GM11168 (cell line): ENCODE data around the gene SYF2.
"Not testable (repeated sequence)": the region's sequence is repeated elsewhere in the genome, so short reads cannot be mapped to it uniquely, and the experiment has no call there.

Experiments
- in situ Hi-C: fragments of 300-500 bp; cut with MboI; formaldehyde crosslinking; loops from one replicate; pipeline ENCODE4 v1.12.0; 2022; ENCODE audit warnings: low sequenced_read_pairs; ENCODE audit not compliant: unreplicated experiment

The SYF2 gene

DNA sequence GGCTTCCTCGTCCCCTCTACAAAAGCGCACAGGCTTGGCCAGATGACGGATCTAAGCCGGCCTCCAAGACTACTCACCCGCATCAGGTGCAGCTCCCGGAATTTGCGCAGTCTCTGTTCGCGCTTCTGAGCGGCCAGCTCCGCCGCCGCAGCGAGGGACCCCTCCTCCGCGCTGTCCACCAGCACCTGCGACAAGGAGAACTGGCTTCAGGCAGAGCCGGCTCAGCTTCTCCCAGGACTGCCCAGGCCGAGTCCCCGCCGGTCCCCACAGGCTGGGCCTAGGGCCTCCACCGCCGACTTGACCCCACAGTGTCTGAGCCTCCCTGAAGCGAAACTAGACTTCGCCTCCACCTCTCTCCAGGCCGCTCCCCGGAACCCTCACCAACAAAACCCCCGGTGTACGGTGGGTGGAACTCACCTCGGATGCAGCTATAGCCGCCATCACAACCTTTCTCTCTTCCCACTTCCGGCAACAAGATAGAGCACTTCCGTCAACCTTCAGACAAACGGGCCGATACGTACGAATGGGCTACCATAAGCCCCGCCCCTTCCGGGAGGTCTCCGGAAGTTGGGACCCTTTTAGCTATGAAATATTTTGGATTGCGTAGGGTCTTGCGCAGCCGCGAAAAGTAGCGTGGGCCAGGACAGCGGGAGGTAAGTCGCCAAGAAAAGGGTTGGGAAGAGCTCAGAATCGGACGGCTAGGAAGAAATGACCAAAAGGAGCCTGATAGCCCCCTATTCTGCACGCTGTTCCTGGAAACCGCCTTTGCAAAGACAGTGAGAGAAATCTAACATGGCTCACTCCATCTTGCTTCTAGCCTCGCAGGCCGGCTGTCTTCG is at the start of gene SYF2:
SYF2 (minus strand) TSS at position 476 of the 839 bp plus-strand sequence; CDS start at position 441, 35 bp downstream.
- in situ Hi-C loops, result loop anchor here (25.0 kb wide), 1 partner anchor 580 kb away; the partner anchor contains the start of genes MTFR1L and SELENON

DNA sequence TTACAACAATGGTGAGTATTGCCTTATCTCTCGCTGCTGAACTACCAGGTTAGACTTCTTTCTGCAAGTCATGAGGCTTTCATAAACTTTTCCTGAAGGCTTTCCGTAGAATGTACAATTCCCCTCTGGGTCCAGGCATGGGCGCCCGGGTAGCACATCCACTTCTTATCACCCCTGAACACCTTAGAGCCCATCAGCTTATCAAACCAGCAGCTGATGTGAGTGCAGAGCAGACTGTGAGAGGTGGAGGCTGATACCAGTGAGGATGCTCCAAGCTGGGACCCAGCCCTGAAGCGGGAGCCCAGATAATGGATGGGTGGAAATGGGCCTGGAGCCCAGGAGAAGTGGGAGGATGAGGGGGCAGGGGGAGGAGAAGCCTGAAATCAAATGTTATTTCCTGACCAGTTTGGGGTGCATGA is 47.4 kb upstream of the SYF2 start:
- in situ Hi-C loops, result loop anchor here (10.0 kb wide), 1 partner anchor 135 kb away; no protein-coding TSS in a partner anchor

DNA sequence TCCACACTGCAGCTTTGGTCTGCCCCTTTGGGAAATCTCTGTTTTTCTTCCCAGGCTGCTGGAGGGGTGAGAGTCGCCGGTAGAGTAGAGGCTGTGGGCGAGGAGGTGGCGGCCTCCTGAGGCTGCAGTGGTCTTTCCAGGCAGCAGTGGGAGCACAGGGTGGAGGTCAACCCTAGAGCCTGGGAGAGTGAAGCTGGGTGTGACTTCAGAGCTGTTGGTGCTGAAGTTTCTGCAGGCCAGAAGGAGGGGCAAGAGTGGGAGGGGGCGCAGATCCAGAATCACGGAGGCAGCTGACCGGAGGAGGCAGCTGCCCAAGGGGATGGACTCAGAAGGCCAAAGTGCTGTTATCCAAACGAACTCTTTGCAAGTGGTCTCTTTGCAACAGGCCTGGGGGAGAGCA is 46.5 kb upstream of the SYF2 start:
- in situ Hi-C loops, result loop anchor here (10.0 kb wide), 1 partner anchor 136 kb away; no protein-coding TSS in a partner anchor

DNA sequence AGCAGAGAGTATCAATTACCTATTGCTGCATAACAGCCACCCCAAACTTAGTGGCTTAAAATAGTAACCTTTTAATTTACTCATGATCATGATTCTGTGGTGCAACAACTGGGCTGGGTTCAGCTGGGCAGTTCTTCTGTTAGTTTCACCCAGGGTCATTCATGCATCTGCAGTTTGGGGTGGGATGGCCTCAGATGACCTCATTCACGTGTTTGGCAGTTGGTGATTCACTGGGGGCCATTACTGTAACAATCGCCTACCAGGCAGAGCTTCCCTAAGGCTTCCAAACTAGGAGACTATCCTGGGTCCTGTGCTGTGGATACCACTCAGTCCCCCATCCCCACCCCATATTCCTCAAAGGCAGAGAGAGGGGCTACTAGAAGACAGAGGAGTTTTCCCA is 46.1 kb upstream of the SYF2 start:
- in situ Hi-C loops, result loop anchor here (10.0 kb wide), 1 partner anchor 136 kb away; no protein-coding TSS in a partner anchor

DNA sequence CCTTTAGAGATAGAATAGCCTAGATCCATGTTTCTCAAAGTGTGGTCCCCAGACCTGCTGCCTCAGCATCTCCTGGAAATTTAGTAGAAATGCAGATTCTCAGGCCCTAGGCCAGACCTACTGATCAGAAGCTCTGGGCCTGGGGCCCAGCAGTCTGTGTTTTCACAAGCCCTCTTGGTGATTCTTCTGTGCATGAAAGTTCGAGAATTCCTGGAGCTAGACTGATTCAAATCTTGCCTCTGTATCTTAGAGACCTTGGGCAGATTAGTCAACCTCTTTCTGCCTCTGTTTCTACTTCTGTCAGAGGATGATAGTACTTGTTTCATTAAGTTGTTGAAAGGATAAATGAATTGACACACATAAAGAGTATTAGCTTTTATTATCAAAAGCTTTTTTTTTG is 45.0 kb upstream of the SYF2 start:
- in situ Hi-C loops, result loop anchor here (10.0 kb wide), 1 partner anchor 138 kb away; no protein-coding TSS in a partner anchor

DNA sequence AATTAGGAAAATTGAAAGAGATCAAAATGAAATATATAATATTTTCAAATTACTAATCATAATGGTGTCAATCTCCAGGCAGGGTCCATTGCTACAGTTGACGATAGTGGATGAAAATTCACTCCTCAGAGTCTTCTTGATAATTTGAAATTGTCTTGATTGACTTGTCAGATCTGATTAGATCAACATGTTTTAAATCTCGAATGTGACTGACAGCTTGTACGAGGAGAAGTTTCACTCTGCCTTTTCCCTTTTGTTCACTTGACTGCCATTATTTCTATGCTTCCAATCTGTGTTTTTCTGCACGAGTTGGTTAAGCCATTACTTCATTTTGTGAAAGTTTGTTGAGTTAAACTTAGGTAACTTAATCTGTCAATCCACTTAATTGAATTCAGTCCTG is 43.3 kb upstream of the SYF2 start:
- in situ Hi-C loops, result loop anchor here (10.0 kb wide), 1 partner anchor 139 kb away; no protein-coding TSS in a partner anchor

DNA sequence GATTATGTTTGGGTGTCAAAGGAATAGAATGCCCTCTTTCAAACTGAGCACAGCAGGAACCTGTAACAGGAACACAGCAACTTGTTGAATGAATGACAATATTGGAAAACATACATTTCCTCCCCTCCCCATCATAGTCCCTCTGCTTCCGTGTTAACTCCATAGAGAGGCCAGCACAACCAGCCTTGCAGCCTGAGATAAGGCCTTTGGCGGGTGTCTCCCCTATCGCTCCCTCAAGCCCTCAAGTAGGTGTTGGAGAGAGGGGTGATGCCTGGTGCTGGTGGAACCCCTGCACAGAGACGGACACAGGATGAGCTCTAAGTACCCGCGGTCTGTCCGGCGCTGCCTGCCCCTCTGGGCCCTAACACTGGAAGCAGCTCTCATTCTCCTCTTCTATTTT is 39.9 kb upstream of the SYF2 start, which contains the start of gene RHD:
RHD (plus strand) TSS at position 272 of the 400 bp plus-strand sequence; CDS start at position 311, 39 bp downstream.
- in situ Hi-C loops, result loop anchor here (10.0 kb wide), 1 partner anchor 143 kb away; no protein-coding TSS in a partner anchor

DNA sequence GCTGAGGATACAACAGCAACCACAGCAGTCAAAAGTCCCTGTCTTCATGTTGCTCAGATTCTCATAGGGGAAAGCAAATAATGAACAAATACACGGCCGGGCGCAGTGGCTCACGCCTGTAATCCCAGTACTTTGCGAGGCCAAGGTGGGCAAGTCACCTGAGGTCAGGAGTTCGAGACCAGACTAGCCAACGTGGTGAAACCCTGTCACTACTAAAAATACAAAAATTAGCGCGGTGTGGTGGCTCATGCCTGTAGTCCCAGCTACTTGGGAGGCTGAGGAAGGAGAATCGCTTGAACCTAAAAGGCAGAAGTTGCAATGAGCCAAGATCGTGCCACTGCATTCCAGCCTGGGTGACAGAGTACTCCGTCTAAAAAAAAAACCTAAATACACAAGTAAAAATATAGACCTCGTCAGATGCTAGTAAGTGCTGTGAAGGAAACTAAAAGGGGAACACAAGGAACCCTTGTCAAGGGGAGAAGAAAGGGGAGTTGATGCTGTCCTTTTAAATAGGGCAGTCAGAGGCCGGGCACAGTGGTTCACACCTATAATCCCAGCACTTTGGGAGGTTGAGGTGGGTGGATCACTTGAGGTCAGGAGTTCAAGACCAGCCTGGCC is 36.0 kb upstream of the SYF2 start:
- in situ Hi-C loops, result not testable (repeated sequence)

DNA sequence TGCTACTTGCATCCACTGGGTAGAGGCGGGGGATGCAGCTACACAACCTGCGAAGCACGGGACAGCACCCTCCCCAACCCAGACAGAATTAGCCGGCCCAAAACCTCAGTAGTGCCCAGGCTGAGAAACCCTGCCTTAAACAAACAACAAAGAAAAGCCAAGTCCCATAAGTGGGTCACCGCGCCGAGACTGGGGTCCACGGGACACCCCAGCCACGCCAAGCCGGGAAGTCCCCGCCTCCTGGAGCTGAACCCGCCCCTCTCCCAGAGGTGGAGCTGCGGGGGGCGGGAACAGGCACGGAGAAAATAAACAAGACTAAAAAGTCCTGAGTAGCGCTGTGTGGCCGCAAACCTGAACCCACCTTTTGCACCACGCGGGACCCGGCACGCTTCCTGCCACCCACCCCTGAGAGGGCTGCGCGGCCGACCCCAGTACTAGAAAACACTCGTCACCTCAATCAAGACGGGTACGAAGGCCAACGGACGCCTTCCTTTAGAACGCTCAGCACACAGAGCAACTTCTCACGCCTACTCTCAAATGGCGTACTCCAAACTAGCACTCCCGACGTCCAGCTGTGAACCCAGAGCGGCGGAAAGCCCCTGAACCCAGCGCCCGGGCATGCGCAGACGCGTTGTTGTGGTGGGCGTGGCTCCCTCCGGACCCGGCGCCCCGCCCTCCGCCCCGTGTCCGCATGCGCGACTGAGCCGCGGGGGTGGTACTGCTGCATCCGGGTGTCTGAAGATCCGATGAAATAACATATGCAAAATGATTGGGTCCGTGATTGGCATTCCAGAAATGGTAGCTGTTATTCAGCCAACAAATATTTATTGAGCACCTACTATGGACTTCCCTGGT is 35.2 kb upstream of the SYF2 start:
- in situ Hi-C loops, result not testable (repeated sequence)

DNA sequence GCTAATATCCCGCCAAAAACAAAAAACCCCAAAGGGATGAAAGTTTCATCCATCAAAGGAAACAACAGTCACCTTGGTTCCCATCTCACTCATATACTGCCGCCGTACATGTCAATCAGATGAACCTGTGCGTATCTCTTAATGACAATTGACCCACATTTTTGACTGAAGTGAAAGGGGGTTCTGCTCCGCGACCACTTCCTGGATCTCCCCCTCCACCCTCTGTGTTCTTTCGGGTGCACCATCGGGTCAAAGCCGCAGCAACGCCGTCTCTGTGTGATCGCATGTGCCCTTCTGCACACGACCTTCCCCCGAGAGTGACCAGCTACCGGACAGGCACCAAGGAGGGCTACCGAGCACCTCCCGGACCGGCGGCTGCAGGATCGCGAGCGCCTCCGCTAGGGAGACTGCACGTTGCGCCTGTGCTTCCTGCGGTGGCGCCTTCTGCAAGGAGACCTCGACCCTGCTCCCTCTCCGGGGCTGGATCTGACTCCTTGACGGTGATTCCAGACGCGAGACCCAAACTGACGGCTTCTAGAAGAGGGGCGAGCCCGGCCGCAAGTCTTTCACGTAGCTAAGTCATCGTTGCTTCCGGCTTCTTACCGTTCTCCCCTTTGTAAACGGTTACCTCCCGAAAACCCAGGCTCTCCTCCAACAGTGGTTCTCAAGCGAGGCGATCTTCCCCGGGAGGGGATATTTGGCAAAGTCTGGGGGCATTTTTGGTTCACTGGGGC is 34.4 kb upstream of the SYF2 start:
- in situ Hi-C loops, result not testable (repeated sequence)

DNA sequence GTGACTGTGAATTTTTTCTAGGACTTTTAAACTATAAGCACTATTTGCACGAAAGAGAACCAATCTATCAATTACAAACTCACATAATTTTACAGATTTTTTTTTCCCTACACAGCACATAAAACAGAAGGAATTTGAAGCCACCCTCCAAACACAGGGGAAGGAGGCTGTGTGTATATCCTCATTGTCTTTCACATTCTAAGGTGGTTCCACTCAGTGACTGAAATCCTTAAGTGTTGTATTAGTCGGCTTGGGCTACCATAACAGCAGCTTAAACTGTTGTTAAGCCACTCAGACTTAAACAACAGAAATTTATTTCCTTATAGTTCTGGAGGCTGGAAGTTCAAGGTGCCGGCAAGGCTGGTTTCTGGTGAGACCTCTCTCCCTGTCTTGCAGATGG is 28.0 kb upstream of the SYF2 start:
- in situ Hi-C loops, result not testable (repeated sequence)

DNA sequence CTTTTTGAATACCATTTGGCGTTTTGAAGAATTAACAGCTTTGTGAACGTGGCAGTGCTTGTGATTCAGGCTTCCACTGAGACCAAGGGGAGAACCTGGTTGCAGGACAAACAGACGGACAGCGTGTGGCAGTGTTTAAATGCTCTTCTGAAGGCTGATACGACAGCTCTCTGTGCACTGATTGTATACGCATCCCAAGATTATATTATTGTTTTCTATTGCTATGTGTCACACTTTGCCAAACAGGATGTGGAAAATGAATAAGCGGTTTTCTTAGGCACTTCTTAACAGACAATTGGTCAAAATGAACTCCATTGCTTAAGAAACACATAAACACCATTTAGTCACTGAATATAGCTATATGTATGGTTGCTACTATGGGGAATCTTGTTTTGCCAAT is 27.5 kb upstream of the SYF2 start:
- in situ Hi-C loops, result not testable (repeated sequence)

DNA sequence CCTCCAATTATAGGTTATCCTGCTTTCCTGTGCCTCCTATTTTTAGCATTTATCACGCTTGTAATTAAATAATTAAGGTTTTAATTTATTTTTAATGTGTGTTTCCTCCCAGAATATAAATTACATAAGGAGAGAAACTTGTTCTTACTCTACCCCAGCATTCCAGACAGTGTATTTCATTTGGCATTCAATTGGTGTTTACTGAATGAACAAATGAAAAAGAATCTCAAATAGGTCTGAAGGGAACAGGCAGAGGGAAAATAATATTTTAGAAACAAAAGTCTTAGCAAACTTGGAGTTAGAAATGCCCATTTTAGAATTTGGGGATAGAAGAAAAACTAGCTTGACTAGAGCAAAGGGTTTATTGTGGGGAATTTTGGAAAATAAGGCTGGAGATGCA is 24.9 kb upstream of the SYF2 start:
- in situ Hi-C loops, result no loop called here

DNA sequence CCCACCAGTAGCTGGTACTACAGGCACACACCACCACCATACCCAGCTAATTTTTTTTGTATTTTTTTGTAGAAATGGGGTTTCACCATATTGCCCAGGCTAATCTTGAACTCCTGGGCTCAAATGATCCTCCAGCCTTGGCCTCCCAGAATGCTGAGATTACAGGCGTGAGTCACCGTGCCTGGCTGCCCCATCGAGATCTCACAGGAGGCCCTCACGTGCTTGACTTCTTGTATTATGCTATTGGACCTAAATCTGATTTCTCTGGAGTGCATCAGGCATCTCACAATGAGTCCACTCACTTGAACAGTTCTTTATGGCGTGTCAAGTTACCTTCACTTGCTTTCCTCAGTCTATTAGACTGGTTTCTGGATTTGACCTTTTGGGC is 24.3 kb upstream of the SYF2 start:
- in situ Hi-C loops, result no loop called here

DNA sequence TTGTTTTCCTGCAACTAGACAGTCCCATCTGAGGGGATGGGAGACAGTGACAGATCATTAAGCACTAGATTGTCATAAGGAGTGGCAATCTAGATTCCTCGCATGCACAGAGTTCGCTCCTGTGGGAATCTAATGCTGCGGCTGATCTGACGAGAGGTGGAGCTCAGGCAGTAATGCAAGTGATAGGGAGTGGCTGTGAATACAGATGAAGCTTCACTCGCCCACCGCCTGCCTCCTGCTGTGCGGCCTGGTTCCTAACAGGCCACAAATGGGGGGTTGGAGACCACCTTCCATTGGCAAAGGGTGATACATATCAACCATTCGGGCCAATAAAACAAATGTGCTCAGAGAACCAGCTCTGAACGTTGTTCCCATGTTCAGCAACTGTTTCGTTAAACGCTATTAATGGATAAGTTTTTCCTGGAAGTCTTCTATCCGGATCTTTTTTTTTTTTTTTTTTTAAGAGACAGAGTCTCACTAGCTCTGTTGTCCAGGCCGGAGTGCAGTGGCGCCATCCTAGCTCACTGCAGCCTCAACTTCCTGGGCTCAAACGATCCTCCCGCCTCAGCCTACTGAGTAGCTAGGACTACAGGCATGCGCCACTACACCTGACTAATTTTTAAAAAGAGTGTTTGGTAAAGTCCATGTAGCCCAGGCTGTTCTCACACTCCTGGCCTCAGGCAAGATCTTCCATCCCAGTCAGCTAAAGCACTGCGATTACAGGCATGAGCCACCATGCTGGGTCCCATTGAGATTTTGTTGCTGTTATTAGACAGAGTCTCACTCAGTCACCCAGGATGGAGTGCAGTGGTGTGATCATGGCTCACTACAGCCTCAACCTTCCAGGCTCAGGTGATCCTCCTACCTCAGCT is 23.6 kb upstream of the SYF2 start:
- in situ Hi-C loops, result no loop called here

DNA sequence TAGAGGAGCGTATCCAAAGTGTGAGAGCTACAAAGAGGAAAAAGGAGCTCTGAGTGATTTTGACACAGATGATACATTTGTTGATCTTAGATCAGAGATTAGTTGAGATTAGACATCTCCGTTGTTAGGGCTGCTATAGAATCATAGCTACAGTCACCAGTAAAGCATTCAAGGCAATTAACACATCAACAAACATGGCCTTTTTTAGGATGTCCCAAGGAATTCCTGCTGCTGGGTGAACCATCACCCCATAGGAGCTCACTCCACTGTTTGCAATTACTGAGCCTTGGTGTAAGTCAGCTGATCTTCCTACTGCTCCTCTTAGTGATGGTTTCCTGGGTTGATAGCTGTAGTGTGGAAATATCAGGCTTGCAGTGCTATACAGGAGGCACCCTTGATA is 21.6 kb upstream of the SYF2 start:
- in situ Hi-C loops, result loop anchor here (5.0 kb wide), 1 partner anchor 93 kb away; no protein-coding TSS in a partner anchor

DNA sequence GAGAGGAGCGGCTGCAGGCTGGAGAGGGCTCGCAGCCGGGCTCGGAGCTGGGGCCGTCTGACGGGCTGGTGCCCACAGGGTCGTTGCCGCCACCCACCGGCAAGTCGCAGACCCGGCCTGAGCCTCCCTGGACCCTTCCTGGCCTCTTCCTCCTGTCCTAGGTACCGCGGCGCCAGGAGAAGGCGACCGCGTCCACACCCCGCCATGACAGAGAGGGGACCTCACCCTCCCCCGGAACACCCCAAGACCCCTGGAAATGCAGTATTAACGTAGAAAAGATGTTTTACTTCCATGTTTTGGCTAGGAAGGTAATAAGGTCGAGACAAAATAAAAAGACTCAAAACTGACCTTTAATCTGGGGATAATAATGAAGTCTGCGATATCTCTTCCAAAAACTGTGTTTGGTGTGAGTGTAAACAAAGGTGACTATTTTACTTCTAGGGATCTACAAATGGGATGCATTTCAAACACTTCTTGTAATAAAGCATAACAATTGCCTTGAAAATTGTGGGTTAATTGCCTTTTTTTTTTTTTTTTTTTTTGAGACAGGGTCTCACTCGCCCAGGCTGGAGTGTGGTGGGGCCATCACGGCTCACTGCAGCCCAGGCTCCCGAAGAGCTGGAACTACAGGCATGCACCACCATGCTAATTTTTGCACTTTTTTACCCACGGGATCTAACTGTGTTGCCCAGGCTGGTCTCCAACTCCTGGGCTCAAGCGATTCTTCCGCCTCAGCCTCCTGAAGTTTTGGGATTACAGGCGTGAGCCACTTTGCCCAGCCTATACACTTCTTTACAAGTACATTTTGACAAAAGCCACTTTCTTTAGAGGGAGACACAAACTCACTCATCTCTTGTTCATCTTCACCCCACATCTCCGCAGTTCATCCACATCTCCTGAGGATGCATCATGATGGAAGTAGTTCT is 15.8 kb upstream of the SYF2 start:
- in situ Hi-C loops, result loop anchor here (25.0 kb wide), 1 partner anchor 564 kb away; the partner anchor contains the start of genes MTFR1L and SELENON
